Measurements from ENCODE around the gene TATDN3.
"Not testable (repeated sequence)": the region's sequence is repeated elsewhere in the genome, so short reads cannot be mapped to it uniquely, and the experiment has no call there.

TATDN3 gene

GRCh38 chr1:212762234-212762633 lies 29.5 kb upstream of the TATDN3 start:
- Histone ChIP-seq H2BK12ac (ENCODE audit: low read length) (no peak overlapping the region), H3K27me3 (ENCODE audit: control insufficient read depth in 3 of 3, insufficient read depth in 3 of 3, low read depth in 1 of 3, low read length in 3 of 3) (no peaks in the 10 kb centered on the region), H2AK5ac (ENCODE audit: low read depth, low read length) (no peak overlapping the region), H3K79me1 (ENCODE audit: low read depth, low read length) (peaks cover 6% of the 10 kb centered on the region), H2AFZ (ENCODE audit: low read length) (no peak overlapping the region), H3K4me2 (ENCODE audit: insufficient read depth, low read length, poor library complexity, severe bottlenecking) (no peak overlapping the region), H4K91ac (ENCODE audit: low read depth, low read length, poor library complexity) (no peak overlapping the region), H3K9me3 (replicated peaks in 1 of 2; ENCODE audit: control insufficient read depth in 2 of 2, insufficient read depth in 1 of 2, low read depth in 1 of 2, low read length in 2 of 2) (peaks cover 0 to 16% of the 10 kb centered on the region in 2 donors), H4K8ac (ENCODE audit: low read depth, low read length) (no peak overlapping the region), H3K4ac (ENCODE audit: low read length) (no peak overlapping the region), H3K23ac (ENCODE audit: low read depth, low read length, poor library complexity) (no peak overlapping the region), H3K9ac (ENCODE audit: low read depth, low read length, poor library complexity) (no peak overlapping the region), H3K4me1 (ENCODE audit: control insufficient read depth in 2 of 2, insufficient read depth in 1 of 2, low read depth in 1 of 2, low read length in 2 of 2) (no peaks in the 10 kb centered on the region), H3K18ac (ENCODE audit: low read length) (no peak overlapping the region), H3K14ac (ENCODE audit: low read length) (no peak overlapping the region), H3K36me3 (replicated peaks in 1 of 2; ENCODE audit: control insufficient read depth in 2 of 2, insufficient read depth in 2 of 2, low read length in 2 of 2) (peaks cover 0 to 50% of the 10 kb centered on the region in 2 donors), H2BK5ac (ENCODE audit: low read length) (no peak overlapping the region), H2BK120ac (ENCODE audit: low read depth, low read length) (no peak overlapping the region), H2BK15ac (ENCODE audit: low read length) (no peak overlapping the region), H3K27ac (replicated peaks; ENCODE audit: low read length) (no peak overlapping the region), H3K4me3 (ENCODE audit: low read length in 2 of 2) (no peak overlapping the region)
- no CpG with 5 or more reads among the region's 4 CpGs for WGBS, 2 donors (ENCODE audit: extremely low coverage in 2 of 2, insufficient read length in 2 of 2, insufficient replicate concordance in 1 of 2)
- no peak for DNase-seq (ENCODE audit: low spot score)

DNA sequence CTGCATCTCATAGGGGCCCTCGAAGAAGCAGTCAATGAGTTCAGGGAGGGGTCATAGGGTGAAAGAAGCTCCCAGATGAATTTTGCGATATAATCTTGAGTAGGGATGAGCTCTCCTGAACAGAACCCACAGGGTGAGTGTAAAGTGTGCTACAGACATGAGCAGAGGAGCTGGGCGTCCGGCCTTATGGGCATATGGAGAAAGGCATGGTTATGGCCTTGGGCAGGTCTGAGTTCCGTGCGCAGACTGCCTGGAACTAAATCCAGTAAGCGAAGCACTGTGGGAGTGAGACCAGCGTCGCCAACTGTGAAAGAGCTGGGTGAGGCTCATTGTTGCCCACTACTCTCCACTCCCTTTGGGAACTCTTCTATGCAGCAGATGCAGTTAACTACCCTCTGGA lies 28.9 kb upstream of the TATDN3 start:
- H3K14ac ChIP-seq (ENCODE audit: low read length): no peak overlapping the region
- no peaks in the 10 kb centered on the region for H3K4me1 ChIP-seq (ENCODE audit: control insufficient read depth in 2 of 2, insufficient read depth in 1 of 2, low read depth in 1 of 2, low read length in 2 of 2)
- H2BK5ac ChIP-seq (ENCODE audit: low read length): no peak overlapping the region
- no peak overlapping the region for H4K8ac ChIP-seq (ENCODE audit: low read depth, low read length)
- no peak overlapping the region for H2BK15ac ChIP-seq (ENCODE audit: low read length)
- no peak overlapping the region for H3K4ac ChIP-seq (ENCODE audit: low read length)
- H3K9ac ChIP-seq (ENCODE audit: low read depth, low read length, poor library complexity): no peak overlapping the region
- H2BK120ac ChIP-seq (ENCODE audit: low read depth, low read length): no peak overlapping the region
- no peak overlapping the region for H3K18ac ChIP-seq (ENCODE audit: low read length)
- no peak overlapping the region for H3K27ac ChIP-seq (replicated peaks; ENCODE audit: low read length)
- peaks cover 0 to 44% of the 10 kb centered on the region in 2 donors for H3K36me3 ChIP-seq (replicated peaks in 1 of 2; ENCODE audit: control insufficient read depth in 2 of 2, insufficient read depth in 2 of 2, low read length in 2 of 2)
- peaks cover 0 to 16% of the 10 kb centered on the region in 2 donors for H3K9me3 ChIP-seq (replicated peaks in 1 of 2; ENCODE audit: control insufficient read depth in 2 of 2, insufficient read depth in 1 of 2, low read depth in 1 of 2, low read length in 2 of 2)
- no CpG with 5 or more reads among the region's 9 CpGs for WGBS, 2 donors (ENCODE audit: extremely low coverage in 2 of 2, insufficient read length in 2 of 2, insufficient replicate concordance in 1 of 2)
- peak overlapping the region; percentile 1 for H3K23ac ChIP-seq (ENCODE audit: low read depth, low read length, poor library complexity)
- no peaks in the 10 kb centered on the region for H3K27me3 ChIP-seq (ENCODE audit: control insufficient read depth in 3 of 3, insufficient read depth in 3 of 3, low read depth in 1 of 3, low read length in 3 of 3)
- no peak overlapping the region for H3K4me3 ChIP-seq (ENCODE audit: low read length in 2 of 2)
- H3K4me2 ChIP-seq (ENCODE audit: insufficient read depth, low read length, poor library complexity, severe bottlenecking): no peak overlapping the region
- H2BK12ac ChIP-seq (ENCODE audit: low read length): no peak overlapping the region
- peaks cover 6% of the 10 kb centered on the region for H3K79me1 ChIP-seq (ENCODE audit: low read depth, low read length)
- no peak overlapping the region for H2AFZ ChIP-seq (ENCODE audit: low read length)
- H4K91ac ChIP-seq (ENCODE audit: low read depth, low read length, poor library complexity): no peak overlapping the region
- no peak overlapping the region for H2AK5ac ChIP-seq (ENCODE audit: low read depth, low read length)
- DNase-seq (ENCODE audit: low spot score): no peak

DNA sequence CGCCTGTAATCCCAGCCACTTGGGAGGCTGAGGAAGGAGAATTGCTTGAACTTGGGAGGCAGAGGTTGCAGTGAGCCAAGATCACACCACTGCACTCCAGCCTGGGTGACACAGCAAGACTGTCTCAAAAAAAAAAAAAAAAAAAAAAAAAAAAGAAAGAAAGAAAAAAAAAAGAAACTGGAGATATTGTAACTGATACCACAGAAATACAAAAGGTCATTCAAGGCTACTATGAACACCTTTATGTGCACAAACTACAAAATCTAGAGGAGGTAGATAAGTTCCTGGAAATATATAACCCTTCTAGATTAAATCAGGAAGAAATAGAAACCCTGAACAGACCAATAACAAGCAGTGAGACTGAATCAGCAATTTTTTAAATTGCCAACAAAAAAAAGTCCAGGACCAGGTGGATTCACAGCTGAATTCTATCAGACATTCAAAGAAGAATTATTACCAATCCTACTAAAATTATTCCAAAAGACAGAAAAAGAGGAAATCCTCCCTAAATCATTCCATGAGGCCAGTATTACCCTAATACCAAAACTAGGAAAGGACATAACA lies 26.9 kb upstream of the TATDN3 start:
- H2BK5ac ChIP-seq (ENCODE audit: low read length); H3K18ac ChIP-seq (ENCODE audit: low read length); H3K27me3 ChIP-seq (ENCODE audit: control insufficient read depth in 3 of 3, insufficient read depth in 3 of 3, low read depth in 1 of 3, low read length in 3 of 3); H4K91ac ChIP-seq (ENCODE audit: low read depth, low read length, poor library complexity); H2AK5ac ChIP-seq (ENCODE audit: low read depth, low read length); H2BK120ac ChIP-seq (ENCODE audit: low read depth, low read length); H3K79me1 ChIP-seq (ENCODE audit: low read depth, low read length); H2BK12ac ChIP-seq (ENCODE audit: low read length); H3K23ac ChIP-seq (ENCODE audit: low read depth, low read length, poor library complexity); H3K4me1 ChIP-seq (ENCODE audit: control insufficient read depth in 2 of 2, insufficient read depth in 1 of 2, low read depth in 1 of 2, low read length in 2 of 2); DNase-seq (ENCODE audit: low spot score); H2BK15ac ChIP-seq (ENCODE audit: low read length); H3K14ac ChIP-seq (ENCODE audit: low read length); H3K4ac ChIP-seq (ENCODE audit: low read length); H2AFZ ChIP-seq (ENCODE audit: low read length); H4K8ac ChIP-seq (ENCODE audit: low read depth, low read length); H3K9ac ChIP-seq (ENCODE audit: low read depth, low read length, poor library complexity); H3K27ac ChIP-seq (replicated peaks; ENCODE audit: low read length); H3K4me2 ChIP-seq (ENCODE audit: insufficient read depth, low read length, poor library complexity, severe bottlenecking); H3K4me3 ChIP-seq (ENCODE audit: low read length in 2 of 2): not testable (repeated sequence)
- Histone ChIP-seq H3K36me3 (replicated peaks in 1 of 2; ENCODE audit: control insufficient read depth in 2 of 2, insufficient read depth in 2 of 2, low read length in 2 of 2) (peaks cover 0 to 50% of the 10 kb centered on the region in 2 donors), H3K9me3 (replicated peaks in 1 of 2; ENCODE audit: control insufficient read depth in 2 of 2, insufficient read depth in 1 of 2, low read depth in 1 of 2, low read length in 2 of 2) (peaks cover 0 to 30% of the 10 kb centered on the region in 2 donors)
- no CpG with 5 or more reads among the region's 1 CpG for WGBS, 2 donors (ENCODE audit: extremely low coverage in 2 of 2, insufficient read length in 2 of 2, insufficient replicate concordance in 1 of 2)

DNA sequence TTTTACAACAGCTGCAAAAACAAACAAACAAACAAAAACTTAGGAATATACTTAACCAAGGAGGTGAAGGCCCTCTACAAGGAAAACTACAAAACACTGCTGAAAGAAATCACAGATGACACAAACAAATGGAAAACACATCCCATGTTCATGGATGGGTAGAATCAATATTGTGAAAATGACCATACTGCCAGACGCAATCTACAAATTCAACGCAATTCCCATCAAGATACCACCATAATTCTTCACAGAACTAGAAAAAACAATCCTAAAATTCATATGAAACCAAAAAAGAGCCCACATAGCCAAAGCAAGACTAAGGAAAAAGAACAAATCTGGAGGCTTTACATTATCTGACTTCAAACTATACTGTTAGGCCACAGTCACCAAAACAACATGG lies 24.9 kb upstream of the TATDN3 start:
- DNase-seq (ENCODE audit: low spot score); H3K9ac ChIP-seq (ENCODE audit: low read depth, low read length, poor library complexity); H3K14ac ChIP-seq (ENCODE audit: low read length); H3K23ac ChIP-seq (ENCODE audit: low read depth, low read length, poor library complexity); H3K79me1 ChIP-seq (ENCODE audit: low read depth, low read length); H3K18ac ChIP-seq (ENCODE audit: low read length); H3K4me1 ChIP-seq (ENCODE audit: control insufficient read depth in 2 of 2, insufficient read depth in 1 of 2, low read depth in 1 of 2, low read length in 2 of 2); H4K91ac ChIP-seq (ENCODE audit: low read depth, low read length, poor library complexity); H3K4me2 ChIP-seq (ENCODE audit: insufficient read depth, low read length, poor library complexity, severe bottlenecking); H2BK15ac ChIP-seq (ENCODE audit: low read length); H3K4ac ChIP-seq (ENCODE audit: low read length); H3K27me3 ChIP-seq (ENCODE audit: control insufficient read depth in 3 of 3, insufficient read depth in 3 of 3, low read depth in 1 of 3, low read length in 3 of 3); H4K8ac ChIP-seq (ENCODE audit: low read depth, low read length); H2AFZ ChIP-seq (ENCODE audit: low read length); H3K4me3 ChIP-seq (ENCODE audit: low read length in 2 of 2); H2BK12ac ChIP-seq (ENCODE audit: low read length); H2AK5ac ChIP-seq (ENCODE audit: low read depth, low read length); H2BK120ac ChIP-seq (ENCODE audit: low read depth, low read length); H2BK5ac ChIP-seq (ENCODE audit: low read length); H3K27ac ChIP-seq (replicated peaks; ENCODE audit: low read length): not testable (repeated sequence)
- peaks cover 0 to 46% of the 10 kb centered on the region in 2 donors for H3K36me3 ChIP-seq (replicated peaks in 1 of 2; ENCODE audit: control insufficient read depth in 2 of 2, insufficient read depth in 2 of 2, low read length in 2 of 2)
- H3K9me3 ChIP-seq (replicated peaks in 1 of 2; ENCODE audit: control insufficient read depth in 2 of 2, insufficient read depth in 1 of 2, low read depth in 1 of 2, low read length in 2 of 2): peaks cover 0 to 44% of the 10 kb centered on the region in 2 donors
- no CpG with 5 or more reads among the region's 2 CpGs for WGBS, 2 donors (ENCODE audit: extremely low coverage in 2 of 2, insufficient read length in 2 of 2, insufficient replicate concordance in 1 of 2)

Data from neuronal stem cell (in vitro differentiated cells).